ENCODE results near the gene TMCO5A.

Gene TMCO5A

GRCh38 chr15:37926136-37926535, 8.3 kb upstream of the TMCO5A start:
- DNase-seq (ENCODE audit: low read depth) = no peak
- no peak overlapping the region for H3K4me3 ChIP-seq (ENCODE audit: low read depth, low read length)
- no peak for TF ChIP-seq CTCF (IDR thresholded peaks at IDR 0.05; ENCODE audit: low read depth, low read length)
- TF ChIP-seq, protein P1, sequence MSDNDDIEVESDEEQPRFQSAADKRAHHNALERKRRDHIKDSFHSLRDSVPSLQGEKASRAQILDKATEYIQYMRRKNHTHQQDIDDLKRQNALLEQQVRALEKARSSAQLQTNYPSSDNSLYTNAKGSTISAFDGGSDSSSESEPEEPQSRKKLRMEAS (IDR thresholded peaks at IDR 0.05; ENCODE audit: low read depth, low read length) = no peak
- TF ChIP-seq POLR2A (IDR thresholded peaks at IDR 0.05; ENCODE audit: extremely low read depth, insufficient read length) = no peak
- TF ChIP-seq MYC (IDR thresholded peaks at IDR 0.05; ENCODE audit: low read depth, low read length) = no peak

GRCh38 chr15:37929238-37929637, 5.2 kb upstream of the TMCO5A start:
- no peak for DNase-seq (ENCODE audit: low read depth)
- H3K4me3 ChIP-seq (ENCODE audit: low read depth, low read length) = no peak overlapping the region
- TF ChIP-seq CTCF (IDR thresholded peaks at IDR 0.05; ENCODE audit: low read depth, low read length) = no peak
- TF ChIP-seq, protein P1 (IDR thresholded peaks at IDR 0.05; ENCODE audit: low read depth, low read length) = no peak
- no peak for TF ChIP-seq MYC (IDR thresholded peaks at IDR 0.05; ENCODE audit: low read depth, low read length)
- TF ChIP-seq POLR2A (IDR thresholded peaks at IDR 0.05; ENCODE audit: extremely low read depth, insufficient read length) = no peak

DNA sequence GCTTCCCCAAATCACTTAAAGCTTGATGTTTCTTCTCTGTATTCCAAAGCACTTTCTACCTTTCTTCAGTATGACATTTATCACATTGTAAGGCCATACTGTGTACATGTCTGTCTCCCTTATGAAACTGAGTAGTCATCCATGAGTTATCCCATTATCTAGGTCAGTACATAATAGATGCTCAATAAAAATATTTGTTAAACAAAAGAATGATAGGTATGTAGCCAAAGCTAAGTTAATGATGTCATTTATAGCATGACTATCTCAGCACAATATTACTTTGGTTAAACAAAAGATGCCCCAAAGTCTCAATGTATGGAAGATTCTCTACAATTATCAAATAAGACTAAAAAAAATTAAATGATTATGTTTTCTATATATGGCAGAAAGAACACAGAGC, 3.1 kb upstream of the TMCO5A start:
- no peak overlapping the region for H3K4me3 ChIP-seq (ENCODE audit: low read depth, low read length)
- TF ChIP-seq, protein P1 (IDR thresholded peaks at IDR 0.05; ENCODE audit: low read depth, low read length) = no peak
- no peak for TF ChIP-seq CTCF (IDR thresholded peaks at IDR 0.05; ENCODE audit: low read depth, low read length)
- TF ChIP-seq MYC (IDR thresholded peaks at IDR 0.05; ENCODE audit: low read depth, low read length) = no peak
- TF ChIP-seq POLR2A (IDR thresholded peaks at IDR 0.05; ENCODE audit: extremely low read depth, insufficient read length) = no peak
- DNase-seq (ENCODE audit: low read depth) = no peak

- H3K4me3 ChIP-seq (ENCODE audit: low read depth, low read length) = no peak overlapping the region
- DNase-seq (ENCODE audit: low read depth) = no peak
- TF ChIP-seq POLR2A (IDR thresholded peaks at IDR 0.05; ENCODE audit: extremely low read depth, insufficient read length) = no peak
- no peak for TF ChIP-seq MYC (IDR thresholded peaks at IDR 0.05; ENCODE audit: low read depth, low read length)
- TF ChIP-seq CTCF (IDR thresholded peaks at IDR 0.05; ENCODE audit: low read depth, low read length) = no peak
- TF ChIP-seq, protein P1 (IDR thresholded peaks at IDR 0.05; ENCODE audit: low read depth, low read length) = no peak
These were observed 2.6 kb upstream of the TMCO5A start for GRCh38 chr15:37931868-37932267.

GRCh38 chr15:37932549-37932948, 1.9 kb upstream of the TMCO5A start:
- DNase-seq (ENCODE audit: low read depth) = no peak
- H3K4me3 ChIP-seq (ENCODE audit: low read depth, low read length) = no peak overlapping the region
- no peak for TF ChIP-seq CTCF (IDR thresholded peaks at IDR 0.05; ENCODE audit: low read depth, low read length)

DNA sequence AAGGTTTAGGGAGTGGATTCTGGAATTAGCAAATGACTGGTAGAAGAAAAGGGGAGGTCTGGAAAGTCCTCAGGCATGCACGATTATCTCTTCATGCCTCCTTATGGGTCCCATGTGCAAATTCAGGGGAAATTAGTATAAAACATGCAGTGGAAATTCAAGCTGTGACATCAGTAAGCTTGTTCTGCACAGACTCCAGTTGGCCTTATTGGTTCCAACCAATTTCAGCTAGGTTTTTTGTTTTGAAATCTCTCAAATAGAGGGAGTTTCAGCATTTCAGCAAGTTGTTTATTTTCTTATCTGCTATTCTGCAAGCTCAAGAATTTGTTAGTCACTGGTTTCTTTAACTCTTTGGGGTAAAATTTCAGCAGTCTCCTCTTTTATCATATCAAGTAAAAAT, 774 bp upstream of the TMCO5A start:
- no peak for DNase-seq (ENCODE audit: low read depth)
- no peak overlapping the region for H3K4me3 ChIP-seq (ENCODE audit: low read depth, low read length)
- TF ChIP-seq, protein P1 (IDR thresholded peaks at IDR 0.05; ENCODE audit: low read depth, low read length) = no peak
- TF ChIP-seq MYC (IDR thresholded peaks at IDR 0.05; ENCODE audit: low read depth, low read length) (no peak), CTCF (IDR thresholded peaks at IDR 0.05; ENCODE audit: low read depth, low read length) (no peak), POLR2A (IDR thresholded peaks at IDR 0.05; ENCODE audit: extremely low read depth, insufficient read length) (no peak)
